SHP77 (cell line): ENCODE data around the gene ZYX.
"Not testable (repeated sequence)": the region's sequence is repeated elsewhere in the genome, so short reads cannot be mapped to it uniquely, and the experiment has no call there.

Experiments
- DNase-seq, 2 experiments: peaks; one replicate each; lab custom pipeline; 2025; lab: John Stamatoyannopoulos, UW

ZYX gene

GRCh38 chr7:143396625-143397556, 15.7 kb downstream of the ZYX start:
- no peak for DNase-seq

- DNase-seq: no peak
These were observed 16.8 kb downstream of the ZYX start for GRCh38 chr7:143397710-143398530.

- DNase-seq: no peak
These were observed 17.5 kb downstream of the ZYX start for GRCh38 chr7:143398616-143399015.

DNA sequence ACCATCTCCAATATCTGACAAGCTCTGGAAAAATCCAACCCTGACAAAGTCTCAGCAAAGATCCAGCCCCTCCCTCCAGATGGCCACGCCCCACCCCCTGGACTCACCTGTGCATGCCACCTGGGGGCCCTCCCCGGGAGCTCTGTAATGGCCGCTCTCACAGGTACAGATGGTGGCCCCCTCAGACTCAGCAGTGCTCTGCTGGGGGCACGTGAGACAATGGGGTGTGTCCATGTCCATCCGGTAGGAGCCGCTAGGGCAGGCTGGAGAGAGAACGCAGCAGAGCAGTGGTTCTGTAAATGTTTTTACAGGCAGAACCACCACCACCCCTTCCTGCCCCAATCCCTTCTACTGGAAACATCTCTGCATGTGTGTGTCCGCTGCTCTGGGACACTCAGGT, 18.0 kb downstream of the ZYX start:
- no peak for DNase-seq

DNA sequence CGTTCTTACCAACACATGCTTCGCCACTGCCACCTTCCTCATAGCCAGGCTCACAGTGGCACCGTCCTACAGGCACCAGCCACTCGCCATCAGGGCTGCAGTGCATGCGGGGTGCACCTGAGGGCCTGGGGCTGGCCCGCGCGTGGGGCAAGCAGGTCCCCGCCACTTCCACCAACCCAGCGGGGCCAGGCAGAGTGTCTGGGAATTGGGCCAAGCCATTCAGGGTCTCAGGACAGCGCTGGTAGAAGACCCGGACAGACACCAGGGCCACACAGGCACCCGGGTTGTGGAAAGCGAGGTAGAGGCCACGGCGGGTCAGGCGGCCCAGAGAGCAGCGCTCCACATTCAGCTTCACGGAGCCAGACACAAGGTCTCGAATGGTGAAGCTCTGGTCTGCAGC, 18.5 kb downstream of the ZYX start:
- no peak for DNase-seq

GRCh38 chr7:143401265-143401664, 20.1 kb downstream of the ZYX start:
- no peak for DNase-seq

GRCh38 chr7:143402233-143402632, 21.1 kb downstream of the ZYX start:
- DNase-seq: not testable (repeated sequence)

DNA sequence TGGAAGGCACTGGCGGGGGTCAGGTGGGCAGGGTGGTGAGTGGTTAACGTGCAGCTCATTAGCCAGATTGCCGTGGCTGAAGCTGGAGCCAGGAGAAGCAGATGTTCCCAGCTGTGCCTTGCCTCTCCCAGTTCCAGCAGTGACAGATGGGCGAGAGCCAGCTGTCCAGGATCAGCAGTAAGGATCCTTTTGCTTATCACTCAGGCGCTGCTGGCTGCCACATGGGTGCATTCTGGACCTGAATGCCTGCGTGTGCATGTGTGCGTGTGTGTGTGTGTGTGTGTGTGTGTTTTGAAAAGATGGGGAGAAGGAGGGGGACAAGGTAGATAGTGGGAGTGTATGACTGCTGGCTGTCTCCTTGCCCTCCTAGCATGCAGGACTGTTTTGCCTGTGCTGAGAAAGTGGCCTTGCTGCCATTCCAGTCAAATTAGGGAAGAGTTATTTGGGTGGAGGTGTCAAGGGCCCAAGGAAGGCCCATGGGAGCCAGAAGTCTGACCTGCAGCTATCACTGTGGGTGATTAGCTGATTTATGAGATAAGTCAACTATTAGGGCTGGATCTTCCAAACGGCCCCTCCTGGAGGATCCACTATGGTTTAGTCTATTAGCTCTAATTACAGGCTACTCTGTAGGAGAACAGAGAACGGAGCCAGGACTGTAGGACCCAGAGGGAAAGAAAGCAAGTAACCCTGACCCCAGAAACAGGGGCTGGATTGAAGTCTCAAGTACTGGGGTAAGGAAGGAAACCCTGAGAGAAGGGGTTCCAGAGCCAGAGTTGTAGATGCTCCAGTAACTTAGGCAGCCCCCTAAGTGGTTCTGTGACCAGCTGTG, 24.2 kb downstream of the ZYX start:
- DNase-seq: no peak

- DNase-seq: no peak
These were observed 24.8 kb downstream of the ZYX start for GRCh38 chr7:143406002-143406357.

DNA sequence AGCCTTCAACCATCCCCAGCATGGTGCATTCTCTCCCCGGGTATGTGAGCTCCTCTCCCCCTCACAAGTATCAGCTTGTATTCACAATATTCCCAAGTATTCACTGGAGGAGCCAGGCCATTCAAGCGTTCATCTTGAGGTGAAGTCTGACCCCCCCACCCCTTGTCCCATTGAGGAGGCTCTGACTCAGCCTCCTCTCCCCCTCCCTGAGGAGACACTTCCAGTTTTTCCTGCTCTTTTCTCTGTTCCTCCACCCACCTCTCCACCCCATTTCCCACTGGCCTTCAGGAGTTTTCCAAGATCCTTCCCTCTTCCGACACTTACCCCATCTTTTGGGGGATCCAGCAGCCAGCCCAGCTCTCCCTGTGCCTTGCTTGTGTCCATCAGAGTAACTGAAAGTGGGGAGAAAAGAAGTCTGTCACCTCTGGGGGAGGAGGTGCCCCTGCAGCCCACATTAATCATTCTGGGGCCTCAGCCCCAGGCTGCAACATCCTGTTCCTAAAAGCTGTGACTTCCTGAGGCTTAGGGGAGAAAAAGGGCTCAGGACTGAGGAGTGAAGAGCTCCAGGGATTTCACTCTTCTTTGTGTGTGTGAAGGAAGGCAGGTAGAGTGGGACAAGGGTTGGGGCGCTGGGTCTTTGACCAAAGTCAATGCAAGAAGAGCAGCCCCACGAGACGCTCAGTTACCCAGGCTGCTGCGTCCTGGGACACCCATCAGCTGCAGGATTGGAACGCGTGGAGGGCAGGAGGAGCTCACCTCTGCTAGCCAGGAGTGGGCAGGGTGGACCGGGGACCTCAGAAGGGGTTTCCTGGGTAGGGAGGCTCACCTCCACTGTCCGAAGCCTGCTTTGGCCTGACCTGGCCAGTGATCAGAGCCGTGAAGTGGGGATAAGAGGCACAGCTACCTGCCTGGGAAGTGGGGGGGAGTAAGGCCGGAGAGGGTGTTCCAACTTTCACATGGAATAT, 26.4 kb downstream of the ZYX start:
- no peak for DNase-seq

DNA sequence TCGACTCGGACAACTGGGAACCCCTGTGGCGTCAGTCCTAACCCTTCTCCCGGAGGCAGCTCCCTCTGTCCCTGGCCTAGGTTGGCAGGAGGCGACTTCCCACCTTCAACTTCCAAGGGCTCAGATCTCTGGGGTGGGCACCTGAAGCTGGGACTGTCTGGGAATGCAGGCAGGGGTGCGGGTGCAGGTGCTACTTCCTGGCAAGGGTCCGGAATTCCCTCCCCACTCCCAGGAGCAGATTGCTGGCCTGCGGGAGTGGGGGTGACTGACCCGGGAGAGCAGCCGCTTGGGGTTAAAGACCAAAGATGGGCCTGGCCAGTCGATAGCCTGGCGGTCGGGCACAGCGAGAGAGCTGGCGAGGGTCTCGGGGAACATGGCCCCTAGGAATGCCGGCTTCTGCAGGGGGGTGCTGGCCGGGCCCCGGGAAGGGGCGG, 27.1 kb downstream of the ZYX start:
- no peak for DNase-seq

DNA sequence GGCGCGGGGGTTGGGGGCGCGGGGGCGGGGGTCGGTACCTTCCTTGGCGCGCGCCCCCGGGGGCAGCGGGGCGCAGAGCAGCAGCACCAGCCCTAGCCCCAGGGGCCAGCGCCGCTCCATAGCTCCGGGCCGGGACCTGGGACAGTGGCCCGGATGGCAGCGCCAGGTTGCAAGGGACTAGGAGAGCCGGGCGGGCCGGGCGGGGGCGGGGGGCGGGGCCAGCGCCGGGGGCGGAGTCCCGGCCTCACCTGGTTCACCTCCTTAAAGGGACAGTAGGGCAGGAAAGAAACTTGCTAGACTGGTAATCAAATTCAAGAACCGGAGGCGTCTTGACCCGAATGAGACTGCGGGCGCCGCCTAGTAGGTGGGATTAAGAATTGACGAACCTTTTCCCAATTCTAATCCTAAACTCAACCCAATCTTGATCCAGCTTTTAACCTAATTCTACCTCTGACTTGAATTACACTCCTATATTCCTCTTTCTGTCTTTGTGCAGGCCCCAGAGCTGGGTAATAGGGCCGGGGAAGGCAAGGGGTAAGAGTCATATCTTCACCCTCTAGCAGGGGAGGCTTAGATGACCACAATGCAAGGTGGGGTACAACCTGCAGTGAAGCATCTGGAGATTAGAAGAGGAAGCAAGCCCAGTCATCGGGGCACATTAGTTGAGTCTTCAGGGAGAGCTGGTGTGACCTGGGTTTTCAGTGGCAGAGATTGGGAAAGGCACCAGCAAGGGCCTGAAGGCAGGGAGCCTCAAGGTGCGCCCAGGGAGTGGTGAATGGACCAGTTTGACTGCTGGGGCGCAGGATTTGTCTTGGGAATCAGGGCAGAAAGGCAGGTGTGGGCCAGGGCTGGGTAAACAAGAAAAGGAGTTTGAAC, 27.8 kb downstream of the ZYX start, which contains the start of gene EPHA1:
TSS of gene EPHA1 (minus strand) at position 171 of the 876 bp plus-strand sequence. CDS start at position 120, 51 bp downstream.
- DNase-seq: no peak

GRCh38 chr7:143410521-143411004, 29.4 kb downstream of the ZYX start:
- no peak for DNase-seq

DNA sequence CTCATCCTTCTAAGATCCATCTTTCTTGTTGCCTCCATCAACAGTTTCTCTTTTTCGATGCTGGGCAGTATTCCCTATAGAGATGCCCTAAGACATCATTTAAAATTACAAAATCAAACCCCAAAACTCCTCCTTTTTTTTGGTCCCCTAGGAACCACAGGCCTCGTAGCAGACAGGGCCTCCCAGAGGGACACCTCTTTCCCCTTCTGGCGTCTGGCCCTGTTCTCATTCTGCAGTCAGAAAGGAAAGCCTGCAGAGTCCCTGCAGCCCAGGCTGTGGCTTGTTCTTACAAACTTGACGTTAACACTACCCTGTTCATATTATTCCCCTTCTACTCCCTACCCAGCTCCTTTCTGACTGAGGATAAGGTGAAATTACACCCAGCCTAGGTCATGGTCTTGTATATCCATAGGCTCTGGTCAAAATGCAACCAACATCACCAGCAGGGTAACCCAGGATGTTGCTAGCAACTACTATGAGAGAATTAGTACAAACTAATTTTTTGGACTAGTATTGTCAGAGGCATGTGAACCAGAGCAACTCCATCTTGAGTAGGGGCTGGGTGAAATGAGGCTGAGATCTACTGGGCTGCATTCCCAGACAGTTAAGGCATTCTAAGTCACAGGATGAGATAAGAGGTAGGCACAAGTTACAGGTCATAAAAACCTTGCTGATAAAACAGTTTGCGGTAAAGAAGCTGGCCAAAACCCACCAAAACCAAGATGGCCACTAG, 31.0 kb downstream of the ZYX start:
- no peak for DNase-seq

- no peak for DNase-seq
These were observed 32.0 kb downstream of the ZYX start for GRCh38 chr7:143413123-143413522.

DNA sequence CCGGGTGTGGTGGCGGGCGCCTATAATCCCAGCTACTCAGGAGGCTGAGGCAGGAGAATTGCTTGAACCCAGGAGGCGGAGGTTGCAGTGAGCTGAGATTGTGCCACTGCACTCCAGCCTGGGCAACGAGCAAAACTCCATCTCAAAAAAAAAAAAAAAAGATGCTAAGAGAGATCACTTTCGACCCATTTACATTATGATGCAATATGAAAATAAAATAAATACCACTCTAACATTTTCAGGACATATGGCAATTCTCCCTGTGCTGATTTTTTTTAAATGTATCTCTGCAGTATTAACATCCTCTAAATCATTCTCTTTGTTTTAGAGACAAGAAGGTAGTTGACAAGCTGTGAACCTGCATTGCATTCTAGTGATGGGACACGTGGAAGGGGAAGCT, 34.1 kb downstream of the ZYX start:
- DNase-seq: not testable (repeated sequence)

GRCh38 chr7:143415742-143416397, 34.7 kb downstream of the ZYX start:
- DNase-seq: no peak

DNA sequence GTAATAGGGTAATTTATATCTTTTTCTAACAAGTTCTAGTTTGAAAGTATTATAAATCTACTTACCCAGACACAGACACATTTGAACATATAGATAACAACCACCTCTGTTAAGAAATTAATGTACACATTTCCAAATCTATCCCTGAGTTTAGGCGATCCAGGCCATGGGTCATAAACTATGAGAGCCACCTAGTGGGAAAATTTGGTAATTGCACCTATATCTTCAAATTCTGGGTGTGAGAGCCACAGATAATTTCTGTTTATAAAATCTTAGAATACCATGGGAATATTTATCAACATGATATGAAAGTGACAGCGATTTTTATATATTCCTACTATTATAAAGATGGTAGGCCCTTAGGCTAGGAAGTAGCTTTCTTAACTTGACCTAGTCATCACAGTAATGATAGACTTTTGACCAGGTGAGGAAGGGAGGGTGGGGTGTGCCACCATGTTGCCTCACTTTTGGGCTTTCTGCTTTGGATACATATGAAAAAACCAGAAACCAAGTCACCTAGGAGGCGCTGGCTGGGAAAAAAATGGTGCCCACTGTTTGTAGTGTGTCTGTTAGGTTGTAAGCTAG, 35.5 kb downstream of the ZYX start:
- DNase-seq: no peak
